Fibroblast of peridontal ligament (primary cell): ENCODE data around the gene BCAN.
A peak's percentile ranks its signal among the peaks of the same experiment; 100 is the strongest.

Experiments used
- DNase-seq: peaks from one replicate; pipeline ENCODE4 v3.0.0-alpha.2; 2010; ENCODE audit errors: extremely low read depth

Gene BCAN

DNA sequence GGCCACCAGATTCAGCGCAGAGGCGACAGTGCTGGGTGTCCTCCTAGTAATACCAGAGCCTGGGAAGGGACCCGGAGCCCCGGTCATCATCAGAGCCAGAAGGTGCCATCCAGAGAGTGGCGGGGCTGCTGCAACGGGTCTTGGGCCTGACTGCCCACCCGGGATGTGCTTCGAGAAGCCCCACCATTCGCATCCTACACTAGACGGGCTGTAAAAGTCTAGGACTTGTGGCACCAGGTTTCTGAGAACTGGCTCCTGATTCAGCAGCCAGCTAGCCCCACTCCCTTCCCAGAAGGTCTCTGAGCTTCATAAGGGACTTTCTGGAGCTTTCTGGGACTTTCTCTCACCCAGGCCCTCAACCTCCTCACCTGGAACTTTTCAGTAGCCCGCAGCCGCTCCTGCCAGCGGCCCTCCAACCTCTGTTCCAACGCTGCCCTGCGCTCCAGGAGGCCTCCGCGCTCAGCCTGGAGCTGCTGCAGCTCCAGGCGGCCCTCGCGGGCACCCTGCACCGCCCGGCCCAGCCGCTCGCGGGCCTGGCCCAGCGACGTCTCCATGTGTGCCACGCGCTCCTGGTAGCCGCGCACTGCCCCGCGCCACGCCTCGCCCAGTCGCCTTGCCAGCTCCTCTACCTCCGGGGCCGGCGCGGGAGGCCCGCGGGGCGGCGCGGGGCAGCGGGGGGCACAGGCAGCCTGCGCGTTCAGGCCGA is 34.4 kb downstream of the BCAN start:
- no peak for DNase-seq

DNA sequence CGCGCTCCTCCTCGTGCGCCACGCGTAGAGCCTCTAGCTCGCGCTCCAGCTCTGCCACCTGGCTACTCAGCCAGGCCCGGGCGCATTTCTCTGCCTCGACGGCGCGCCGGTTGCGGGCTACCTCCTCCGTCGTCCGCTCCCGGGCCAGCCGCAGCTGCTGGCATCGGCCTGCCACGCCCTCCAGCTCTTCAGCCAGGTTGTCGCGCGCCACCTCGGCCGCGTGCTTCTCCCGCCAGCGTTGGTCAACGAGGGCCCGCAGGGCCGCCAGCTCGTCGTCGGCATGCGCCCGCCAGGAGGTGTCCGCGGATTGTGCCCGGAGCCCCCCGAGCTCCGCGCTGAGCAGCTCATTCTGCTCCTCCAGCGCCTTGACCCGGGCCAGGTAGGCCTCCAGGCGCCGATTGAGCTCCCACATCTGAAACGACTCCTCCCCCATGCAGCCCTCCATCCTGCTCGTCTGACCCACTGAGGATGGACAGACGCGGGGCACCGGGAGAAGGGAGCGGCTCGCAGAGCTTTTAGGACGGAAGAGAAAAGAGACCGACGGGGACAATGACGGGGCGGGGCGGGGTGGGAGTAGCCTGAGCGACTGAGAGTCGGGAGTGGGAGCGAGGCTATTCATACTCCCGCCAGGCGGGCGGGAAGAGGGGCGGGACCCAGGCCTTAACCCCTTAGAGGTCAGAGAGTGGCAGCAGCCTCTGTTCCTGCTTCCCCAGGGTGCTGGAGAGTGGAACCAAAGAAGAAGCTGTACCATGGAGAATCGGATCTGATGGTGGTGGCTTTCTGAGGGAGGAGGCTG is 35.1 kb downstream of the BCAN start, which contains the start of gene NES:
Gene NES (minus strand): TSS at position 588 of the 796 bp plus-strand sequence. CDS start 143 bp downstream, at position 445.
- peak; percentile 66 for DNase-seq

DNA sequence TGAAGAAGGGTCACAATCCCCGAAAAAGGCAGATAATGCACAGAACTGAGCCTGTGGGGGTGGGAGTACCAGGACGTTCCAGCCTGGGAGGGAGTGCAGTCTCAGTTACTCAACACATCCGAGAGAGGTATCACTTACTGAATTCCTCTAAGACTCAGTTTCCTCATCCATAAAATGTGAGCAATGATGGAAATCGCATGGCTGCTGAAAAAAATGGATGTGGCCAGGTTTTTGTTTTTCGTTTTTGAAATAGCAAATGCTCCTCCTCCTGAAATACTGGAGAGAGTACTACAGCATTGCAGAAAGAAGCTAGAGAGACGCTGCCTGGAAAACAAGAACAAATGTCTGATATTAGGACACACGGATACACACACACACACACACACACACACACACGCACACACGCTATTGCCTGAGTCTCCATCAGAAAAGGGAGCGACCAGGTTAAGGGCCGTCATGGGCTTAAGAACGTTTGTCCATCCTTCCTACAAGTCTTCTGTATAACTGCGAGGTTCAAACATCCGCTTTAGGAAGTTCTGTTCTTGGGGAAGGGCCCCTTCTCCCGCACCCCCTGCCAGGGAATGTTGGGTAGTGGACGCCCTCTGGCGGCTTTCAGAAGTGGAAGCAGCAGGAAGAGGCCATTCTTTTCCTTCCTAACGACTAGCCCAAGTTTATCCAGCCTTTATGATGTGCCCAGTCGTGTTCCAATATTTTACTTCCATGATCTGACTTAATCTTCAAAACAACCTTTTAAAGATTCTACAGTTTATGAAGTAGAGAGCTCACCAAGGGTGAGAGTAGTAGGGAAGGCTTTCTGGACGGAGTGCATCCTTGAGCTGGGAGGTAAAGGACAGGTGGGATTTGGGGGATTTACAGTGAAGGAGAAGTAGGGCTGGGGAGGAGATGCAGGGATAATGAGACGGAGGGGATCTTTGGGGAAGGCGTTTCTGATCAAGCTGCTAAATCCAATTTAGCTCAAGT is 36.0 kb downstream of the BCAN start:
- peak; percentile 89 for DNase-seq

GRCh38 chr1:156680056-156680455 is 38.1 kb downstream of the BCAN start:
- no peak for DNase-seq

GRCh38 chr1:156681196-156681960 is 39.5 kb downstream of the BCAN start:
- DNase-seq = no peak

DNA sequence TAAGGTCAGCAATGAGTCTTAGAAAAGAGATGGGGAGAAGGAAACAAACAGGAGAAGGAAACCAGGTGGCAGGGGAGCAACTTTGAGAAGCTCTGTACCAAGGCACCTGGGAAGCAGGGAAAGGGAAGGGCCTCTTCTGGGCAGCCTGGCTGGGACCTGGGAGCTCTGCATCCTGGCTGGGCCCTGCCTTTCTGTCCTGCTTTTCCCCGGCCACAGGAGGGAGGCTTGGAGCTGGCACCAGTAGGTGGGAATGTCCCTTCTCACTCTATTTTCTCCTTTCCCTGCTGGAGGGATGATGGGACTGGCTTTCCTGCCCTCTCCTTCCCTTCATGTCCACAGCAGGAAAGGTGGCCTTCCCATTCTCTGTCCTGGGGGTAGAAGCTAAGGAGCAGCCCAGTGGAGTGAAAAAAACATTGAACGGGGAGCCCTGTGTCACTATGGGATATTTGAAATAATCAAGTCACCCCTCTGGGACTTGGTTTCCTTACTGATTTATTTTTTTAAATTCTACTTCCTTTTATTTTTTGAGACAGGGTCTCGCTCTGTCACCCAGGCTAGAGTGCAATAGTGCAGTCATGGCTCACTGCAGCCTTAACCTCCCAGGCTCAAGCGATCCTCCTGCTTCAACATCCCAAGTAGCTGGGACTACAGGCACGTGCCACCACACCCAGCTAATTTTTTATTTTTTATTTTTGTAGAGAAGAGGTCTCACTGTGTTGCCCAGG is 40.4 kb downstream of the BCAN start:
- no peak for DNase-seq

DNA sequence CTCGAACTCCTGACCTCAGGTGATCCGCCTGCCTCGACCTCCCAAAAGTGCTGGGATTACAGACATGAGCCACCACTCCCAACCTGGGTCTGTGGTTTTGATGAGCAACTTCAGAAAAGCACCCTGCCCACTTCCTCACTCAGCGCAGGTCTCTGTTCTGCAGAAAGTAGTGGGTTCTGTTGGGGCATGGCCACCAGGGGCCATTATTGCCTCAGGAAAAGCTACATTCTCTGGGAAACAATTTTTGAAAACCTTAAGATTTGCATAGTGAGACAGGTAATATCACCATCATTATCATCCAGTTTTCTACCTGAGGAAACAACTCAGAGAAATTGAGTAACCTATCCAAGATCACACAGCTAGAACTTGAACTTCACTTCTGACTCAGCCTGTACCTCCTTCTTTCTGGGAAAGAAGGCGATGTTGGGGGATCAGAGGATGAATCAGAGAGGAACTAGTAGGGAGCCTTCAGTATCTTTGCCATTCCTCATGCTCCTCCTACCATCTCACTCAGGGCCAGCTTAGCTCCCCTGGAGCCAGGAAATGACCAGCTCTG is 42.4 kb downstream of the BCAN start:
- DNase-seq = peak; percentile 51

- peak; percentile 85 for DNase-seq
Measured at GRCh38 chr1:156689035-156689952, 47.4 kb downstream of the BCAN start.

DNA sequence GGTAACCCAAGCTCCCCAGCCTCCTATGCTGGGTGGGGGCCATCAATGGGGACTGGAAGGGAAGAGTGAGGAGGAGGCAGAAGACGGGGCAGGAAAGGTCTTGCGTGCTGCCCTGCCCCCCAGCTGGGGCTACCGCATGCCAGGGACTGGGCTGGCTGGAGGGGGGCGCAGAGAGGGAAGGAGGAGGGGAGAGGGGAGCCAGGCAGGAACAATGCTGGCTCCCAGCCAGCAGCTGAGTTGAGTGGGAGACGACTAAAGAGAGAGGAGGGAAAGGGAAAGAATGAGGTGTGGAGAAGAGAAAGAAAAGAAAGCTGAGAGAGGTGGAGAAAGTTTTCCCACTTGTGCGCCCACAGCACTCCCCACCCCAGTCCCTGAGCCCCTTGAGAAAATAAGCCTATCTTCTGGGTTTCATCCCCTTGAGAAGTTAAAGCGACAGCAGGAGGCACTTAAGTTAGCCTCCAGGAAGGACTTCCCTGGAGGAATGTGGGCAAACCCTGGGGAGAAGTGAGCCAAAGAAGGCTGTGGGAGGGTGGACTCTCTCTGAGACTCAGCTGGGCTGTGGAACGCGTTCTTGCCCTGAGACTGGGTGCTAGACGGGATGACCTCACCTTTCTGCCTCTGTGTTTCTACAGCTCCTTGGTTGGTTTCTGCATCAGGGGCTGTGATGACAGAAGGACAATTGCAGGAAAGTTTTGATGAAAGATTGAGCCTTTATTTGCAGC is 48.2 kb downstream of the BCAN start:
- DNase-seq = no peak

GRCh38 chr1:156690675-156691036 is 48.7 kb downstream of the BCAN start:
- DNase-seq = no peak

DNA sequence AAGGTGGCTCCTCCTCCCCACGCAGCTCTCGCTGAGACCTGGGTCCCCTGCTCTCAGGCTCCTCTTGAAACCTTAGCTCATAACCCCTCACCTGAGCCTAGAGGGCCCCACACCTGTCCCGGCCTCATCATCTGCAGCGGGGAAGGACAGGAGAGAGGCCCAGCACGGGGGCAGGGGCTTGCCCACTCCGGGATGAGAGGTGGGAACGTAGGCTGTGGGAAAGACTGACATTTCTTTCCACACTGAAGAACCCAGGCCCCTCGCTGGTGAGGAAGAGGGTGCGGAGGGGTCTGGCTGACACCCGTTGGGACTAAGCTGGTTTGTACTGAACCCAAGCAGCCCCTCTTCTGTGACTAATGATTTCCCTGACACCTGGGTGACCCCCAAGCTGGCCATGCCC is 49.3 kb downstream of the BCAN start:
- no peak for DNase-seq

DNA sequence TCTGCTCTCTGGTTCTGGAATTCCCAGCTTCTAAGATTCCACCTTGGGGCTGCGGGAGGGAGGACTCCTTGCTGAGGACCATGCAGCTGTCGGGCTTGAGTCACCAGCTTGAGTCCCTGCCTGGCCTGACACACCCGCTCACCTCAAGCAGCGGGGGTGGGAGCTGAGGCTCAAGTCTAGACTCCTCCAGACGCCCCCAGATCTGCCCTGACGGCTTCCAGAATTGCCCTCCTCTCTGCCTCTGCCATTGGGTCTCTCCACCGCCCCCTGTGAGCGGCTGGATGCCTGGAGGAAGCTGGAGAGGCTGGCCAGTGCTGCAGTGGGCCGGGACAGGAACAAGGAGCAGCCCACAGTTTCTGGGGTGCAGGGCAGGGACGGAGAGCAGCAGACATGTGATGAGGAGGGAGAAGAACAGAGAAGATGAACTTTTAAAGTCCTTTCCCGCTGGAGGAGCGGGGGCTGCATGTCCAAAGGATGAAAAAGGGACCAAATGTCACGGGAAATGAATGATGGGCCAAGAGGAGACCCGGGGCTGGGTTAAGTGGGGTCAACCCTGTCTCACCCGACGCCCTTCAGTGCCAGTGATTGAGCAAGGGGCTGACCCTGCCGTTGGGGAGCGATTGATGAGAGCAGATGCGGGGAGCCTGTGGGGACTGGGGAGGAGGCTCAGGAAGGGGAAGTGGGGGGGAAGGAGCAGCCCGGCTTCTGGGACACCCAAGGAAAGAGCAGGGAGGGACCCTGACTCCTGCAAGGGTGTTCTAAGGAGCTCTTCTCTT is 49.9 kb downstream of the BCAN start:
- DNase-seq = no peak

GRCh38 chr1:156692441-156692924 is 50.6 kb downstream of the BCAN start:
- no peak for DNase-seq

GRCh38 chr1:156692925-156693847 is 51.3 kb downstream of the BCAN start:
- DNase-seq = no peak

DNA sequence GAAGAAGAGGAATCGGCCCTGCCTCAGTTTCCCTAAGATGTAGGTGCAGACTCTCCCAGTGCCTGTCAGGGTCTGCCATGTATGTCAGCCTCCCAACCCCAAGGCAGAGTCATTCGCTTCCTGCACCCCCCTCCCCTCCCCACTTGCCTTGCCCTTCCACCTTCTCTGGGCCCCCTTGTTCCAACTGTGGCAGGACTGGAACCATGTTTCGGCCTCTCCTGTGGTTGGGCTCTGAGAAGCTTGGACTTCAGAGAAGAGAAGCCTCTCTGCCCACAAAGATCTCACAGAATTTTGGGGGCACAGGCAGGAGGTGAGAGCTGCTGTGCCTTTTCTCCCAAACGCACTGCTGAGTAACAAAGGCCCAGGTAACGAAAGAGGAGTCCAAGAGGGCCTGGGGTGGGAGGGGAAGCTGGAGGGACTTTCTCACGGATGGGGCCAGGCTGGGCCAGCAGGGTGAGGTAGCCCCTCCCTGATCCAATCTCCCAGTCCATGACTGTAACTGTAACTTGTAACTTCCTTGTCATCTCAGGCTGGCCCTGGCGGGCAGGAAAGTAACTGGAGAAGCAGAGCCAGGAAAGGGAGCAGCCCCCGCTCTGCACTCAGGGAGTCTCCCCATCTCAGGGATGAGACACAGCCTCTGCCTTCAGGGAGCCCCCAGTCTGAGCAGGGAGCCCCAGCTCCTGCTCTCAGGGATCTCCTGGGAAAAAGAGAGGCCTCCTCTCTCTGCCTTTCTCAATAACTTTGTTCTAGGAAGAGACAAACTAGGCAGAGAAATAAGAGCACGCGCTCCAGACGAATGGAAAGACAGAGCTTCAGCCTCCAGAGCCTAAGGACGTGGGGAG is 52.2 kb downstream of the BCAN start:
- no peak for DNase-seq

DNA sequence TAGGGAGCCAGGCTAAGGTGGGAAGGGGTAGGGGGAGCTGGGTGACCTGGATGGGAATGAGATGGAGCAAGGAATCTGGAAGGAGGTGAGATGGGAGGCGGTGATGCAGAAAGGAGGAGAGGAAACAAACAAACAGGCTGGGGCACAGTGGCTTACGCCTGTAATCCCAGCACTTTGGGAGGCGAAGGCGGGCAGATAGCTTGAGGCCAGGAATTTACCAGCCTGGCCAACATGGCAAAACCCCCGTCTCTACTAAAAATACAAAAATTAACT is 52.7 kb downstream of the BCAN start:
- DNase-seq = no peak
